Type B pancreatic cell (in vitro differentiated cells): Measurements from ENCODE around the gene IMP4. TPM values are rescaled to one million over a fixed set of nuclear protein-coding genes. Genes with fewer than 3 reads are reported as not detected.
A peak's percentile ranks its signal among the peaks of the same experiment; 100 is the strongest.

Experiments used
- DNase-seq: peaks from one replicate; pipeline ENCODE4 v3.0.0; 2021; ENCODE audit warnings: mixed read lengths; ENCODE audit not compliant: unreplicated experiment; ENCODE audit errors: extremely low spot score
- H3K27ac Mint-ChIP-seq: 2 replicates; pipeline ENCODE4 v1.8.0; 2021; ENCODE audit warnings: mild to moderate bottlenecking, mixed read lengths
- H3K27me3 Mint-ChIP-seq: 2 replicates; pipeline ENCODE4 v1.8.0; 2021; ENCODE audit warnings: mixed read lengths
- H3K36me3 Mint-ChIP-seq: 2 replicates; pipeline ENCODE4 v1.8.0; 2021; ENCODE audit warnings: mixed read lengths
- H3K4me1 Mint-ChIP-seq: one replicate; pipeline ENCODE4 v1.8.0; 2021; ENCODE audit warnings: mixed read lengths; ENCODE audit not compliant: unreplicated experiment
- H3K4me3 Mint-ChIP-seq: 2 replicates; pipeline ENCODE4 v1.8.0; 2021; ENCODE audit warnings: mild to moderate bottlenecking, mixed read lengths
- H3K9me3 Mint-ChIP-seq: 2 replicates; pipeline ENCODE4 v1.8.0; 2021; ENCODE audit warnings: mixed read lengths
- total RNA-seq: library from RNA; stranded (reverse); gene quantifications from 2 replicates; pipeline ENCODE4 v1.2.1, GENCODE V29; 2021; ENCODE audit warnings: low replicate concordance
- TF ChIP-seq, protein P1 (sequence below): fragments of 200-600 bp; sonication (generic); conservative IDR thresholded peaks from 2 replicates; pipeline ENCODE4 v1.5.0; 2021; ENCODE audit warnings: antibody characterized with exemption, mild to moderate bottlenecking

The IMP4 gene
- total RNA-seq, 1 donor from 2014 or later: 53.6 TPM

DNA sequence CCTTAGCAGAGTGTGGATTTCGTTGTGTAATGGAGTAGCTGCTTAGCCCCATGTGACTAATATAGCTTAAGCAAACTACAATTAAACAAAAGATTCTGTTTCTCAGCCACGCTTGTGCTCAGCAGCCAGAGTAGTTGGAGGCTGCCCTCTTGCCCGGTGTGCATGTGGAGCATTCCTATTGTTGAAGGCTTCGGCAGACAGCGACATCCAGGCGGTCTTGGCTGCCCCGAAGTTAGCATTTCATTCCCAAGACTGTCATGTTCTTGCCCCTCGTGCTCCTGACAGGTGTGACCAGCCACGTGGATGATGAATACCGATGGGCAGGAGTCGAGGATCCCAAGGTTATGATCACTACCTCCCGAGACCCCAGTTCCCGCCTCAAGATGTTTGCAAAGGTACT, 2.4 kb downstream of the IMP4 start:
- Mint-ChIP-seq H3K4me1 (peaks cover 12% of the 10 kb centered on the region), H3K9me3 (no peaks in the 10 kb centered on the region), H3K4me3 (peak overlapping the region; percentile 99), H3K36me3 (peaks cover 30% of the 10 kb centered on the region), H3K27ac (no peak overlapping the region), H3K27me3 (no peaks in the 10 kb centered on the region)
- DNase-seq: no peak
- TF ChIP-seq, protein P1, sequence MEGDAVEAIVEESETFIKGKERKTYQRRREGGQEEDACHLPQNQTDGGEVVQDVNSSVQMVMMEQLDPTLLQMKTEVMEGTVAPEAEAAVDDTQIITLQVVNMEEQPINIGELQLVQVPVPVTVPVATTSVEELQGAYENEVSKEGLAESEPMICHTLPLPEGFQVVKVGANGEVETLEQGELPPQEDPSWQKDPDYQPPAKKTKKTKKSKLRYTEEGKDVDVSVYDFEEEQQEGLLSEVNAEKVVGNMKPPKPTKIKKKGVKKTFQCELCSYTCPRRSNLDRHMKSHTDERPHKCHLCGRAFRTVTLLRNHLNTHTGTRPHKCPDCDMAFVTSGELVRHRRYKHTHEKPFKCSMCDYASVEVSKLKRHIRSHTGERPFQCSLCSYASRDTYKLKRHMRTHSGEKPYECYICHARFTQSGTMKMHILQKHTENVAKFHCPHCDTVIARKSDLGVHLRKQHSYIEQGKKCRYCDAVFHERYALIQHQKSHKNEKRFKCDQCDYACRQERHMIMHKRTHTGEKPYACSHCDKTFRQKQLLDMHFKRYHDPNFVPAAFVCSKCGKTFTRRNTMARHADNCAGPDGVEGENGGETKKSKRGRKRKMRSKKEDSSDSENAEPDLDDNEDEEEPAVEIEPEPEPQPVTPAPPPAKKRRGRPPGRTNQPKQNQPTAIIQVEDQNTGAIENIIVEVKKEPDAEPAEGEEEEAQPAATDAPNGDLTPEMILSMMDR: no peak

DNA sequence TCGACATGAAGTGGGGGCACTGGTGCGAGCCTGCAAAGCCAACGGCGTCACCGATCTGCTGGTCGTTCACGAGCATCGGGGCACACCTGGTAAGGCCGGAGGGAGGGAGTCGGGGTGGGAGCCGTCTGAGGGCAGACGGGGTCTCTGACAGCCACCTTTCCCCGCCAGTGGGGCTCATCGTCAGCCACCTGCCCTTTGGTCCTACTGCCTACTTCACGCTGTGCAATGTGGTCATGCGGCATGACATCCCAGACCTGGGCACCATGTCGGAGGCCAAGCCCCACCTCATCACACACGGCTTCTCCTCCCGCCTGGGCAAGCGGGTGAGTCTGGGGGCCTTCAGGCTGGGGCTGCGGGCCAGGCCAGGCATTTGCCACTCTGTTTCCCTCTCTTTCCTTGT, 2.9 kb downstream of the IMP4 start:
- no peak for DNase-seq
- H3K4me1 Mint-ChIP-seq: peaks cover 9% of the 10 kb centered on the region
- H3K4me3 Mint-ChIP-seq: peak overlapping the region; percentile 45
- H3K9me3 Mint-ChIP-seq: no peaks in the 10 kb centered on the region
- peaks cover 25% of the 10 kb centered on the region for H3K36me3 Mint-ChIP-seq
- no peak overlapping the region for H3K27ac Mint-ChIP-seq
- no peaks in the 10 kb centered on the region for H3K27me3 Mint-ChIP-seq
- TF ChIP-seq, protein P1: no peak

DNA sequence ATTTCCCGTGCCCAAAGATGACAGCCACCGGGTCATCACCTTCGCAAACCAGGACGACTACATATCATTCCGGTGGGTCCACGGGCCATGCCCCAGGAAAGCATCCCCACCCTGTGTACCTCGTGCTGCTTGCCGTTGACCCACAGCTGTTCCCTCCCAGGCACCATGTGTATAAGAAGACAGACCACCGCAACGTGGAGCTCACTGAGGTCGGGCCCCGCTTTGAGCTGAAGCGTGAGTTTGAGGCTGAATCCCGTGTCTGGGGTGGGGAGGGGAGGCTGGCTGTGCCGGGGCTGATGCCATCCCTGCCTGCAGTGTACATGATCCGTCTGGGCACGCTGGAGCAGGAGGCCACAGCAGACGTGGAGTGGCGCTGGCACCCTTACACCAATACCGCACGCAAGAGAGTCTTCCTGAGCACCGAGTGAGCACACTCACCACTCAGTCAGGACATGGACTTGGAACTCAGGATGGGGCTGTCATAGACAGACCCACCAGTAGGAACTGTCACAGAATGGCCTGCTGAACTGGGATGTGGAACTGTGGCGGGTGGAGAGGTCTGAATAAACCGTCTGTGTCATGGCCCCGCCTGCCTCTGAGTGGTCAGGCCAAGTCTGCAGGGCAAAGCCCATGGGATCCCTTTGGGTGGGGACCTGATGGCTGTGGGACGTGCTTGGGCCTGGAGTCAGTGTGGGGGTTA, 3.5 kb downstream of the IMP4 start:
- DNase-seq: no peak
- H3K4me3 Mint-ChIP-seq: peak overlapping the region; percentile 45
- peaks cover 6% of the 10 kb centered on the region for H3K4me1 Mint-ChIP-seq
- TF ChIP-seq, protein P1: no peak
- H3K27me3 Mint-ChIP-seq: no peaks in the 10 kb centered on the region
- H3K9me3 Mint-ChIP-seq: no peaks in the 10 kb centered on the region
- H3K27ac Mint-ChIP-seq: no peak overlapping the region
- H3K36me3 Mint-ChIP-seq: peaks cover 23% of the 10 kb centered on the region

DNA sequence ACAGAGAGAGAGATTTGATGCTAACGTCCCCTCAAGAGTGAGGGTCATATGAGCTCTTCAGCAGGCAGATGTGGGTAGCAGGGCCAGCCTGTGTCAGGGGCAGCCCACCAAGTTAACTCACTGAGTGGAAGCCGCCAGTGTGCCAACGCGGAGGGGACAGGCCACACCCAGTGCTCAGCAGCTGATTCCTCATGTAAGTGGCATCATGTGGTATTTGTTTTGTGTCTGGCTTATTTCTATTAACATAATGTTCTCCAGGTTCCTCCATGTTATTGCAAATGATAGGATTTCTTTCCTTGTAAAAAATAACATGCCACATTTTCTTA, 4.0 kb downstream of the IMP4 start:
- H3K4me3 Mint-ChIP-seq: no peak overlapping the region
- TF ChIP-seq, protein P1: no peak
- H3K36me3 Mint-ChIP-seq: peaks cover 21% of the 10 kb centered on the region
- DNase-seq: no peak
- no peaks in the 10 kb centered on the region for H3K27me3 Mint-ChIP-seq
- no peaks in the 10 kb centered on the region for H3K9me3 Mint-ChIP-seq
- H3K4me1 Mint-ChIP-seq: peaks cover 7% of the 10 kb centered on the region
- H3K27ac Mint-ChIP-seq: no peak overlapping the region

DNA sequence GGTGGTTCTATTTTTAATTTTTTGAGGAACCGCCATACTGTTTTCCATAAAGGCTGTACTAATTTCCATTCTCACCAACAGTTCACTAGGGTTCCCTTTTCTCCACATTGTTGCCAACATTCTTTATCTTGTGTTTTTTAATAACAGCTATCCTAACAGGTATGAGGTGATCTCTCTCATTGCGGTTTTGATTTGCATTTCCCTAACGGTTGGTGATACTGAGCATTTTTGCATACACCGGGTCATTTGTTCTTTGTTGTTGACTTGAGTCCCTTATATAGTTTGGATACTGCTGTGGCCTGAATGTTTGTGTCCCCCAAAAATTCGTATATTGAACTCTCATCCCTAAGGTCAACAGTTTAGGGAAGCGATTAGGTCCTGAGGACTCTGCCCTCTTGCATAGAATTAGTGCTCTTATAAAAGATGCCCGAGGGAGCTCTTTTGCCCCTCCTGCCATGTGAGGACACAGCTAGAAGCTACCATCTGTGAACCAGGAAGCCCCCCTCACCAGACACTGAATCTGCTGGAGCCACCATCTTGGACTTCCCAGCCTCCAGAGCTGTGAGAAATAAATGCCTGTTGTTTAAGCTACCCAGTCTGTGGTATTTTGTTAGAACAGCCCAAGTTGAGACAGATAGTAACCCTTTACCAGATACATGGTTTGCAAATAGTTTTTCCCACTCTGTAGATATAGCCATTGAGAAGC, 4.7 kb downstream of the IMP4 start:
- Mint-ChIP-seq H3K4me1 (peaks cover 7% of the 10 kb centered on the region), H3K9me3 (no peaks in the 10 kb centered on the region), H3K27ac (no peak overlapping the region), H3K4me3 (no peak overlapping the region), H3K27me3 (no peaks in the 10 kb centered on the region), H3K36me3 (peaks cover 21% of the 10 kb centered on the region)
- TF ChIP-seq, protein P1: no peak
- DNase-seq: no peak
